Erythroblast (primary cell): ENCODE data around the gene RAD18.

ENCODE experiments used
- GATA1 ChIP-seq: IDR thresholded peaks from 2 replicates; pipeline ENCODE4 v1.6.1; 2011; ENCODE audit warnings: low read depth, mild to moderate bottlenecking, control low read depth, low read length, moderate library complexity
- POLR2A ChIP-seq: IDR thresholded peaks from 2 replicates; pipeline ENCODE4 v1.6.1; 2011; ENCODE audit warnings: mild to moderate bottlenecking, low read length

GRCh38 chr3:8964436-8965370 lies 1.4 kb upstream of the RAD18 start:
- no peak for TF ChIP-seq POLR2A
- TF ChIP-seq GATA1 = no peak
